ENCODE results near the gene EPHA5.

DNA sequence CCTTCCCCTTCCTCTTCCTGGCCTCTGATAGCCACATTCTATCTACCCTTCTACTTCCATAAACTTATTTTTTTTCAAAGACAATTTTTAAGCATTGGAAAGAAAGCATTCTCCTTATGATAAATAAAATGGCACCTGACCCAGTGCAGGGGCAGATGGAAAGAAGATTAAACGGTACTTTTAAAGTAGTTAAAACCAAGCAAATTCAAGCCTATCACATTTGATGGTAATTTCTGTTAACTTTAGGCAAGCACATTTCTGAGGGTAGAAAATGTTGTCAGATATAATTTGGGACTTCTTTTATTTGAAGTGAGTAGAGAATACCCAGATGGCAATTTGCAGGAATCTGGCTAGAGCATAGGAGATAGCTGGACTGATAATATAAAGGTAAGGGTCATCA lies 332.9 kb downstream of the EPHA5 start:
- no peak for TF ChIP-seq POLR2AphosphoS5 (IDR thresholded peaks at IDR 0.05)
- TF ChIP-seq POLR2A (IDR thresholded peaks at IDR 0.05), result no peak

Measured in sigmoid colon (tissue), 4 donors.